NB4 (cell line): ENCODE measurements around the gene DCP1B.

Source experiments
- CTCF ChIP-seq: IDR thresholded peaks from one replicate; pipeline ENCODE4 v1.5.1; 2012; ENCODE audit warnings: low read depth, low read length
- MAX ChIP-seq: IDR thresholded peaks from 2 replicates; pipeline ENCODE4 v1.6.1; 2011; ENCODE audit warnings: low read depth, low read length

- TF ChIP-seq CTCF (no peak), MAX (no peak)
Measured at GRCh38 chr12:1922985-1923384, 81.3 kb downstream of the DCP1B start.
